ENCODE results near the gene KIF2A.

KIF2A gene

DNA sequence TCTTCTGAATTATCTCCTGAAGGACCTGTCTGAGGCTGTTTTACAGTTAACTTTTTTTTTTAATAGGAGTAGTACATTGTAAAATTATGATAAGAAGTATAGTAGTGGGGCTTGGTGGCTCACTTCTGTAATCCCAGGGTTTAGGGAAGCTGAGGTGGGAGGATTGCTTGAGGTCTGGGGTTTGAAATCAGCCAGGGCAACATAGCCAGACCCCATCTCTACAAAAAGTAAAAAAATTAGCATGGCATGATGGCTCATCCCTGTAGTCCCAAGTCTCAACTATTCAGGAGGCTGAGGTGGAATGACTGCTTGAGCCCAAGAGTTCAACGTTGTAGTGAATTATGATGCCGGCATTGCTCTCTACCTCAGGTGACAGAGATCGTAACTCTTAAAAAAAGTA is 113.6 kb downstream of the KIF2A start:
- H3K4me3 ChIP-seq (ENCODE audit: low read depth, low read length) = no peak overlapping the region
- no peak for DNase-seq (ENCODE audit: low read depth)
- TF ChIP-seq, protein P1, sequence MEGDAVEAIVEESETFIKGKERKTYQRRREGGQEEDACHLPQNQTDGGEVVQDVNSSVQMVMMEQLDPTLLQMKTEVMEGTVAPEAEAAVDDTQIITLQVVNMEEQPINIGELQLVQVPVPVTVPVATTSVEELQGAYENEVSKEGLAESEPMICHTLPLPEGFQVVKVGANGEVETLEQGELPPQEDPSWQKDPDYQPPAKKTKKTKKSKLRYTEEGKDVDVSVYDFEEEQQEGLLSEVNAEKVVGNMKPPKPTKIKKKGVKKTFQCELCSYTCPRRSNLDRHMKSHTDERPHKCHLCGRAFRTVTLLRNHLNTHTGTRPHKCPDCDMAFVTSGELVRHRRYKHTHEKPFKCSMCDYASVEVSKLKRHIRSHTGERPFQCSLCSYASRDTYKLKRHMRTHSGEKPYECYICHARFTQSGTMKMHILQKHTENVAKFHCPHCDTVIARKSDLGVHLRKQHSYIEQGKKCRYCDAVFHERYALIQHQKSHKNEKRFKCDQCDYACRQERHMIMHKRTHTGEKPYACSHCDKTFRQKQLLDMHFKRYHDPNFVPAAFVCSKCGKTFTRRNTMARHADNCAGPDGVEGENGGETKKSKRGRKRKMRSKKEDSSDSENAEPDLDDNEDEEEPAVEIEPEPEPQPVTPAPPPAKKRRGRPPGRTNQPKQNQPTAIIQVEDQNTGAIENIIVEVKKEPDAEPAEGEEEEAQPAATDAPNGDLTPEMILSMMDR (IDR thresholded peaks at IDR 0.05; ENCODE audit: low read depth, low read length, missing control alignments) = no peak

DNA sequence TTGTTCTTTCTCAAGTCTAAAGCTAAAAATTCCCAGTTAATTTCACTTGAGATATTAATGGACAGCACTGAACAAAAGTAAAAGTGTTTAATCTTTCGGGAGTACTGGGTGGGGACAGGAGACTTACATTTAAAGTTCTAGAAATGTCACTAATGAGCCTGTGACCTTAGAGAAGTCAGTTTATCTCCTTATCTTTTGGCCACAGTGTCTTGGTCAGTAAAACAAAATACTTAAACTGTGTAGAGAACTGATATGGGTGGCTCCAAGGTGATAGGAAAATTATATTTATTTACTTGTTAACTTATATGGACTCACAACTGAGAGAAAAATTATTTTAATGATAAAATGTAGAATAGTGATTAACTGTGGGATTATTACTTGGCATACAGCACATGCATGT is 115.4 kb downstream of the KIF2A start:
- no peak for DNase-seq (ENCODE audit: low read depth)
- TF ChIP-seq, protein P1 (IDR thresholded peaks at IDR 0.05; ENCODE audit: low read depth, low read length, missing control alignments) = no peak
- no peak overlapping the region for H3K4me3 ChIP-seq (ENCODE audit: low read depth, low read length)

DNA sequence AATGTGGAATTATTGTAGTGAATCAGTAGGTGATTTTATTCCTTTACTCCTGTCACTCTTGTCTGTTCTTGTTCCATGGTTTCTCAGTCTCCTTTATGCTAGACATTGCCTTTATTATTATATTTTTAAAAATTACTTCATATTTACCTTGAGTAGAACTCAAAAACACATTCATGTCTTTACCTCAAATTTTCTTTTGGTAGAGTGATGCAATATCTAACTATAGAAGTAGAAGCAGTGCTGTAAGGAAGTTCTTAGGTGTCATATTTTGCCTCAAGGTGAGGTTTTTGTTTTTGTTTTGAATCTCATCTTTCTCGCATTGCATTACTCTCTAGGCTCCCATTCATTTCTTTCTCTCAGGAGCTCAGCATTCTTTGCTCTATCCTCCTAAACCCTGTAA is 118.8 kb downstream of the KIF2A start:
- no peak overlapping the region for H3K4me3 ChIP-seq (ENCODE audit: low read depth, low read length)
- TF ChIP-seq, protein P1 (IDR thresholded peaks at IDR 0.05; ENCODE audit: low read depth, low read length, missing control alignments) = no peak
- DNase-seq (ENCODE audit: low read depth) = no peak

DNA sequence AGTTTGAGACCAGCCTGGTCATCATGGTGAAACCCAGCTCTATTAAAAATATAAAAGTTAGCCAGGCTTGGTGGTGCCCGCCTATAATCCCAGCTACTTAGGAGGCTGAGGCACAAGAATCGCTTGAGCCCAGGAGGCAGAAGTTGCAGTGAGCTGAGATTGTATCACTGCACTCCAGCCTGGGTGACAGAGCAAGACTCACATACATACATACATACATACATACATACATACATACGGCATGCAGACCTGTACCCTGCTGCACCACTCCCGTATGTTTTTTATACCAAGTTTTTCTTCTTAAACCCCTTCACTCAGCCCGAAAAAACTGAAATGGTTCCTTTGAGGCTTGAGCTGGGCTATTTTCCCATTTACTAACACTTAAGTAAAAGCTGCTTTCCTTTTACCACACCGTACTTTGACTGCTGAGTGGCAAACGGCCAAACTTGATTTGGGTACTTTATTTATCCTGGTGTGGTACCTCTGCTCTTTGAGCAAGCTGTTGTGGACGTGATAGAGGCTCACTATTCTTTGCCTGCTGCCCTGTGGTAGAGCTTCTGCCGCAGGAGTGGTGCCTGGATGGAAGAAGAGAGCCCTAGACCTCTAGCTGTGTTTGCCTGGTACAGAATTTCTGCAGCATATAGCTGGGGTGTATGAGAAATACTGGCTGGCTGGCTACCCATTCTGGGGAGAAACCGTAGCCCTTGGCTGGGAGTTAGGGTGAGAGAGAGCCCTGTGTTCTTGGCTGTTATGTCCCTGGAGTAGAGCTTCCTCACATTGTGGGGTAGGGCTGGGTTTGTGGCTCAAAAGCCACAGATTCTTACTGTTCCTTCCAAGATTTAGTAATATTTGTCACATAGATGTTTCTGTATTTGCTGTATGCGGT is 126.0 kb downstream of the KIF2A start:
- no peak for DNase-seq (ENCODE audit: low read depth)
- TF ChIP-seq, protein P1 (IDR thresholded peaks at IDR 0.05; ENCODE audit: low read depth, low read length, missing control alignments) = no peak
- H3K4me3 ChIP-seq (ENCODE audit: low read depth, low read length) = no peak overlapping the region

DNA sequence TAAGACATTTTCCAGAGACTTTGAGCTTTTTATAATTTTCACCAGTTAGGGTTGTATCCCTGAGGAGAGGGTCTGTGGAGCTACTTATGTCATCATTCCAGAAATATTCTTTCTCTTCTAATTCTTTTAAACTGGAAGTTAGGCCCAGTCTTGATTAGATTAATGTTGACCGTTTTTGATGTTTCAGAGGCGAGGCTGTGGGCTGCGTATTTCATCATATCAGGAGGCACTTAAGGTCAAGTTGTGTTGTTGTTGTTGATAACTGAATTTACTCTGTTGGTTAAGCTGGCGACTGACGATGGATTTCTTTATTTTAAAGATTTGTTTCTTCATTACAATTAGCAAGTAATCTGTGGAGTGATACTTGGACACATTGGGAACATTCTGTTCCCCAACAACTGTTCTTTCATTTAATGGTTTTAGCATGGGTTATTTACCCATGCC is 126.6 kb downstream of the KIF2A start:
- DNase-seq (ENCODE audit: low read depth) = no peak
- H3K4me3 ChIP-seq (ENCODE audit: low read depth, low read length) = no peak overlapping the region
- TF ChIP-seq, protein P1 (IDR thresholded peaks at IDR 0.05; ENCODE audit: low read depth, low read length, missing control alignments) = no peak
